ENCODE measurements around the gene PALD1.

The PALD1 gene

GRCh38 chr10:70478191-70479164, at the start of gene PALD1:
PALD1 (plus strand) TSS chr10:70478767; CDS start chr10:70525952, 47,185 bp downstream.
- peak; percentile 72 for DNase-seq (ENCODE audit: low spot score)

DNA sequence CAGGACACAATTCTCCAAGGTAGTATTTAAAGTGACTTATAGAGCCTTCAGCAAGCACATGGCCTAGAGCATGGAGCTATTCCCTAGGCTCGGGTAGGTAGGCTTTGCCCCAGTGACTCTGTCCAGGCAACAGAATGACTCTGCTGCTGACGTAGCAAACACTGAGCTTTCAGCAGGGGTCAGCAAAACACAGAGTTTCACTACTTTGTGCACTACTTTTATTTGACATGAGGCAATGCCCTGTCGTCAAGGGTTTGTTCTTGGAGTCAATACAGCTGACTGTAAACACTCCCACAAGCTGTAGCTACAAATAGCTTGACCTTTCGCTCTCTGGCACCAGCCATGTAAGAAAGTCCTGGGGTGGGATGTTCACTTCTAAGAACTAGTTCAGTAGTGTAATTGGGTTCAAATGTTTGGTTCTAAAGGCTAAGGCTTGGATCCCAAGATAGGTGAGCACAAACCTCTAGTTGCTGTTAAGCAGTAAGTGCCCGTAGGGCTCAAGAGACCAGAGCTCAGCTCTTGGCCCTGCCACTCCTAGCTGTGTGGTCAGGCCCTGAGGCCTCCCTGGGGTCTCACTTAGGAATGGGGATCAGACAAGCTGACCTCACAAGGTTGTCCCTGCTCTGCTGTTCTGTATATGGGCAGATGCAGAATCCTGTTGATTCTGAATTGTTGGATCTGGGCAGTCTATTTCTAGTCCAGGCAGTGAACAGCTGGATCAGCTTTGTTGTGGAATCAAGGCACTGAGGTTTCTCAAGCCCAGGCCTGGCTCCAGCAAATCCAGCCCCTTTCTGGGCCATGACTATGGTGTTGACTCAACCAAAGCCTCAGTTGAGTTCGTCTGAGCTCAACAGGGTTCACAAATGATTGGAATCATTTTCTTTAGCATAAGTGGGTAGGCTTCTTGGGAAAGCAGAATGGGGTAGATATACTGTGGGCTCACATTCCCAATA, 47.8 kb upstream of the PALD1 start:
- DNase-seq (ENCODE audit: low spot score), result peak; percentile 61

GRCh38 chr10:70432101-70432500, 46.5 kb upstream of the PALD1 start:
- peak; percentile 93 for DNase-seq (ENCODE audit: low spot score)

DNA sequence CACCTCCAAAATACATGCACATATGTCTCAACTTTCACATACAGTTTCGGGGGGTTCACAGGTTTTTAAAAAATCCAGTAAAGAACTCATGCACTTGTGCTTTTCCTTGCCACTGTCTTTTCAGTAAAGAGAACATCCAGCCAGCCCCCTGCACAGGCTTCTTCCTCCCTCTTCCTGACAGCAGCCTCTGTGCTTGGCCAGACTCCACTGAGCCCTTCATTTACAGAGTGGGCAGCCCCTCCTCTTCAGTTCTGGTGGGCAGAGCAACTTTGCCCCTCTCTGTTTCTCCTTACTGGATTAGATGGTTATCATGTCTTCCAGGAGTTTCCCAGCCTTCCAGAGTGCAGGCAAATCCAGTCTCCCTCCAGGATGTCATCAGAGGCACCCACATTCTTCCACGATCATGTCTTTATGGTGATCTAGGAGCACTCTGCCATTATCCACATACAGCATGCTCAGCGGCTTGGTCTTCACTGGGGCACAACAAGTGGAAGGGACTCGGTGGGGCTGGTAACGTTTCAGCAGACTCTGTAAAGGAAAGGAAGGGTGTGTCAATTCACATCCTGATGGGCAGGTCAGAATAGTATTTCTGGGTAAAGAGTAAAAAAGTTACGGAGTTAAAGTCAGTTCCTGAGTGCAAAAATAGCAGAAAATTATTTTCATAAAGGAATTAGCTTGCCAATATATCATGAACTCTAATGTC, 45.9 kb upstream of the PALD1 start:
- no peak for DNase-seq (ENCODE audit: low spot score)

DNA sequence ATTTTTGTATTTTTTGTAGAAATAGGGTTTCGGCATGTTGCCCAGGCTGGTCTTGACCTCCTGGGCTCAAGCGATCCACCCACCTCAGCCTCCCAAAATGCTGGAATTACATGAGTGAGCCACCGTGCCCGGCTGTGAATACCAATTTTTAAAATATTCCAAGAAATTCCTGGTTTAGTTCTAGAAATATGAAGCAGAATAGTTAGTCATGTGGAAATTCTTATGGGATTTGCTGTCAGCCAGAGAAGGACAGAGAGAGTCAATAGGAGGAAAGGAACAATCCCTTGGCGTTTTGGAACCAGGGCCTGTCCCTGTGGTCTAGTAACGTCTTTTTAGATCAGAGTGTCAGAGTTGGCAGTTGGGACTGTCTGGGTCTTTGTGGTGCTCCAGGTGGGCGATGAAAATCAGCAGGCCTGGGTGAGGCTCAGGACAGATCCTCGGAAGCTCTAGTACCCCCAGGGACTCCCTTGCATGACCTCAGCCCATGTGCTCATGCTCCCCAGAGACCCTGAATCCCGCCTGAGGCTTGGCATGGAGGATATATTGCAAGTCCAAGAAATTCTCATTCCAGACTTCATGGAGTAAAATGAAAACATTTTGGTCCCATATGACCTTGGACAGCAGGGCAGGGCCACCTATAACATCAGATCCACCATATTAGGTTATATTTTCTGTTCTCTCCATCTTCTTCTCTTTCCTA, 44.8 kb upstream of the PALD1 start:
- DNase-seq (ENCODE audit: low spot score), result no peak

DNA sequence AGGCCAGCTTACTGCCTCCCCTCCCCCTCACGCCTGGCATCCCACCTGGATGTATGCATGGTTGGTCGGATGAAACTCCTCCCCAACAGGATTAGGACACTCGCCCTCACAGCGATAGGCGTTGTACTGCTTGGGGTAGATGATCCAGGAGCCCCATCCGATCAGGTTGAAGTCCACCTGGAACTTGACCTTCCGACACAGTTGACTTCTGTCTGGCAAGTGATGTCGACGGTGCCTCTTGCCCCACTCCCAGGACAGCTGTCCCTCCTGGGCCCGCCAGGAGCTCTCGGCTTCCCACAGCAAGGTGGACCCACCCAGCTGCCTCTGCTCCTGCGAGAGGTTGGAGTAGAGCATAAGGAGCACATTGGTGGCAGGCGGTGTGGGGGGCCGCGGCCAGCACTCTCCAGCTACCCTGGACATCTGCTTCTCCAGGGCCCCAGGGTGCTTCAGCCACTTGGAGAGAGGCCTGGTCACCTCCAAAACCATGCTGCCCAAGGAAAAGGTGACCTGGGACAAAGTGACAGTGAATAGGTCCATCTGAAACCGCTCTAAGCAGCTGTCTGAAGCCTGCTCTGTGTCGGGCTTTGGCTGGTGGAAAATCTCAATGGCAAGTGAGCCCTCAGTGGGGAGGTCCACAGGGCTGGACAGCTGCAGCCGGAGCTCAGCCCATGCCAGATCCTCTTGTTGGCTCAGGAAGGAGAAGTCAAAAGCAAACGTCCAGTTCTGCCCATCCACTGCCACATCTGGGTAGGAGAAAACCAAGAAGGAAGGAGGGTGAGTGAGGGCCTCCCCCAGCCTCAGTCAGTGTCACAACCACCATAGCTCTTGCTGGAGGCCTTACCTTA, 43.1 kb upstream of the PALD1 start:
- no peak for DNase-seq (ENCODE audit: low spot score)

GRCh38 chr10:70437721-70438120, 40.8 kb upstream of the PALD1 start:
- DNase-seq (ENCODE audit: low spot score), result no peak

DNA sequence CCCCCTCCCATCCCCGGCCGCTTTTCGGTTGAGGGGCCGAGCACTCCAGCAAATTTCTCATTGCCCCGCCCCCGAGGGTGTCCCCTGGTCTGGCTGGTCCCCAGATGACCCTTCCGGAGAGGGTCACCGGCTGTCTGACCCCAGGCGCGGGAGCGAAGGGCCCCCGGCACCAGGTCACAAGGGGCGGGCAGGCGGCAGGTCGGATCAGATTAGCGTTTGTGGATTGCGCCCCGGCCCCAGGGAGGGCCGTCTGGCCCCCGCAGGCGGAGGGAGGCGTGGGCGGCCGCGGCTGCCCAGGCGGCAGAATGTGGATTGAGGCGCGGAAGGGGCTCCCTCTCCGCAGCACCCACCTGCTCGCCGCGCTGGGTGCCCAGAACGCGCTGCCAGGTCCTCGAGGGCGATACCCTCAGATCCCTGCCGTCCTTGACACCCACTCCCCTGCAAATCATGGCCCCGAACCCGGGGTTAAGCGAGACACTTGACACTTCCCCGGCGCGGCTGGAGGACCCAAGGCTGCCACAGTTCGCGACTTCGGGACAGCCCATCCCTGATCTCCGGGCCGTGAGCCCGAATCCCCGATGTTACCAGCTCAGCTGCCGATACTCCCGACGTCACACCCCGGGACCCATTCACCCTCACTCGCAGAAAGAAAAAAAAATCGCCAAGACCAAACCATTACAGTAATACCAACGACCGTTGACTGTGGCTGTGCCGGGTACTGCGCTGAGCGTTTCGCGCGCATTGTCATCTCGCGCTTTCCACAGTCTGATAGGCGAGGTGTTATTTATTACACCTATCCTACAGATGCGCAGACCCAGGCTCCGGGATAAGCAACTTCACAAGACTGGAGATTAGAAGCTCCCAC, 38.0 kb upstream of the PALD1 start:
- no peak for DNase-seq (ENCODE audit: low spot score)

DNA sequence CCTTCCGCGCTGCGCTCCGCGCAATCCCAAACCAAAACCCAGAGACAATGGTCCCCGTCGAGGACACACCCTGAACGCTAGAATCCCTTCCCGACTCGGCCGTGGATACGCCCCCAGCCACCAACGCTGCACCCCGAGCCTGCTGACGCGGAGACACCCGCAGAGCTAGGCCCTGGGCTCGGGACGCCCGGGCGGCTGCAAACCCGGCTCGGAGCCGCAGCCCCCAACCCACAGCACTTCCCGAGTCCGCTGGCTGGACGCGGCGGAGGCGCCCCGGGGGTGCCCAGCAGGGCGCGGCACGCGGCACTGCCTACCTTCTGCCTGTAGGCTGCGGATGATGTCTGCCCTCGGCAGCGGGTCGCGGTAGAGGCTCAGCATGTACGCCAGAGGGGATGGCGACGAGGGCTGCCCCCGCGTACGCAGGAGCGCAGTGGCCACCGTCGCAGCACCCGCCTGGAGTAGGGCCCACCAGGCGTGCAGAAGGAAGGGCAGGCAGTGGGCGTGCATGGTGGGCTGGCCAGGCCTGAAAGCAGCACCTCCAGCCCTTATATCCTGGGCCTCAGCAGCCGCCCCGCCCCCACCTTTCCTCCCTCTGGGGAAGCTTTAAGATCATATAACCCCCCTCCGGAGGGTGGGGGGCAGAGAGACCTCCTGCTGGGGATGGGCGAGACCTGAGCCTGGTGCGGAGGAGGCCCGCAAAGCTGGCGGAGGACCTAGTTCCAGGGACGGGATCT, 37.2 kb upstream of the PALD1 start, which contains the start of gene NODAL:
TSS of gene NODAL (minus strand) at position 521 of the 734 bp plus-strand sequence. CDS start at position 507, 14 bp downstream.
- DNase-seq (ENCODE audit: low spot score), result no peak

GRCh38 chr10:70441895-70442309, 36.7 kb upstream of the PALD1 start:
- no peak for DNase-seq (ENCODE audit: low spot score)

DNA sequence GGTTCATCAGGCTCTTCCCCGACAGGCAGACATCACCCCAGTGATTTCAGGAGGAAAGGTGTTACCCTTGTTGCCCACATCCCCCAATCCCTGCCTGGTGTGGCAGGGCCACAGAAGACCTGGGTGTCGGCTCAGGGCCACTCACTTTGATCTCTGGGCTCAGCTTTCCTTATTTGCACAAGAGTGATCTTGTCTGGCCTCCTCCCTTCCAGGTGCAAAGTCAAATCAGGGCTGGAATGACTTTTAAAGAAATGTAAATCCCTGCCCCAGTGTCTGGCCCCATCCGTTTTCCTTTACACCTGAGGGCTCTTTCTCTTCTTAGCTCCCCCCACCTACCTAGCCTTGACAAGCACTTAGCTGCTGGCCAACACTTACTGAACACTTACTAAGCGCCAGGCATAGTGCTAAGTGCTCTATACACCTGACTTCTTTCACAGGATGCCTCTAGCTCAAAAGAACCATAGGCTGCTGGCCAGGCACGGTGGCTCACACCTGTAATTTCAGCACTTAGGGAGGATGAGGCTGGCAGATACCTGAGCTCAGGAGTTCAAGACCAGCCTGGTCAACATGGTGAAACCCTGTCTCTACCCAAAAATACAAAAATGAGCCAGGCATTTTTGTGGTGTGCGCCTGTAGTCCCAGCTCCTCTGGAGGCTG, 36.1 kb upstream of the PALD1 start:
- DNase-seq (ENCODE audit: low spot score), result no peak

DNA sequence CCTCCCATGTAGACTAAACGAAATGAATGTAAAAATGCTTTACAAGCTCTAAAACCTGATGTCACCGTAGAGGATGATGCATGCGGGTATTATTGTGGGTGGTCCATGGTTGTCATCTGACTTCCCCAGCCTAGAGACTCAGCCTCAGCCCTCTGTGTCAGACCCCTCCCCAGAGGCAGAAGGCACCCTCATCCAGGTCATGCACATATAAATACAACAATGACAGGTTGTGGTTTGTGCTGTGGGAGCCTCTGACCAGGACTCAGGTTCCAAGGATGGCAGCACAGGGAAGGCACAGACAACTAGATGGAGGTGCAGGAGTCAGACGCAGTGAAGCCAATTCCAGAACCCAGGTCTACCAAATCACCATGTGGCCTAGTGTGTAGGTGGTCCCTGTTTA, 33.8 kb upstream of the PALD1 start:
- no peak for DNase-seq (ENCODE audit: low spot score)

GRCh38 chr10:70445718-70446657, 32.6 kb upstream of the PALD1 start:
- DNase-seq (ENCODE audit: low spot score), result no peak

DNA sequence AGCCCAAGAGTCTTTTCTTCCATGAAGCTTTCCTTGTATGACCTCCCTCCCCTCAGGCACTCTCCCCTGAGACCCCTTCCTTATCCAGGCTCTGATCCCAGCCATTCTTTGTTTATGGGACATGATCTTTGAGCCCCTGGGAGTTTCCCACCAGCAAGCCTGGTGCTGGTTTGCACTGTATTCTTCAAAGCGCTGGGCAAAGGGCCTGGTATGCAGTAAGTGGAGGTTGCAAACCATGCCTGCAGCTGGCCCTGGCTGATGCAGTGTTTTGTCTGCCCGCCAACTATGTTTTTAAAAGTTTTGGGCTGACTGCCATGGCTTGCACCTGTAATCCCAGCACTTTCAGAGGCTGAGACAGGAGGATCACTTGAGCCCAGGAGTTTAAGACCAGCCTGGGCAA, 30.3 kb upstream of the PALD1 start:
- DNase-seq (ENCODE audit: low spot score), result no peak

- DNase-seq (ENCODE audit: low spot score), result no peak
Observed at GRCh38 chr10:70455213-70455630, 23.3 kb upstream of the PALD1 start.

GRCh38 chr10:70456164-70456563, 22.4 kb upstream of the PALD1 start:
- no peak for DNase-seq (ENCODE audit: low spot score)

Data from Ammon's horn (tissue), 1 donor.